Measurements from ENCODE around the gene OR2T10. TPM values are rescaled to one million over a fixed set of nuclear protein-coding genes. Genes with fewer than 3 reads are reported as not detected.

The OR2T10 gene
- total RNA-seq, 4 donors from 2014 or later, result not detected

DNA sequence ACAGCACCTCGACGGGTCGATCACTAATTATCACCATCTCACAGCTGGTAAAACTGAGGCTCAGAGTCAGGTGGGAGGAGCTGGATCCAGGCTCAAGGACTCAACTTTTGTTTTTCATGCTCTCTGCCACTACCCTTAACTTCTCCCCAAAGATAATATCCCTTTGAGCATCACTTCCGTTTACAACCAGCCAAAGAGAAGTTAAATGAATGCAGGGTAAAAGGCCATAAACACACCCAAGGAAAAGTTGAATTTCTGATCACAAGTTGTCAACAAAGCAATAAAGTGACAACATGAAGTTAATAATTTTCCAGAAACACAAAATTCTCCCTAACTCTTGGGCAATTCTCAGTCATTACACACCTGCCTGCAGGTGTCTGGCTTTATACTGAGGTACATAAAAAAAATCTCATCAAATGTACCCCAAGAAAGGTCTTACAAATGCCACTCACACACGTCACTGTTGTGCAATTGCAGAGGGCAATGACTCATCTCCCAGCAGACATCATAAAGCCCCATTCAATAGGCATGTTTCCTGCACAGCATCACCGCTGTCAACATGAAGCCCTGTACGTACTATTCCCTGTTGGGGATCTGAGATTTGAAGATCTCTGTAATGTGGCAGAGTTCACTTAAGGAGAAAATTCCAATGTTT, 34.0 kb upstream of the OR2T10 start:
- no peak for DNase-seq
- Histone ChIP-seq H3K9me3 (no peaks in the 10 kb centered on the region), H3K27ac (no peak overlapping the region), H3K27me3 (no peaks in the 10 kb centered on the region), H3K4me1 (no peaks in the 10 kb centered on the region), H3K36me3 (no peaks in the 10 kb centered on the region), H3K4me3 (no peak overlapping the region)
- WGBS, 2 donors, result 64 to 69% methylated on average over 7 of the region's 7 CpGs
- intact Hi-C loops (cut with DNase I), result no loop called here
- TF ChIP-seq, protein P1, sequence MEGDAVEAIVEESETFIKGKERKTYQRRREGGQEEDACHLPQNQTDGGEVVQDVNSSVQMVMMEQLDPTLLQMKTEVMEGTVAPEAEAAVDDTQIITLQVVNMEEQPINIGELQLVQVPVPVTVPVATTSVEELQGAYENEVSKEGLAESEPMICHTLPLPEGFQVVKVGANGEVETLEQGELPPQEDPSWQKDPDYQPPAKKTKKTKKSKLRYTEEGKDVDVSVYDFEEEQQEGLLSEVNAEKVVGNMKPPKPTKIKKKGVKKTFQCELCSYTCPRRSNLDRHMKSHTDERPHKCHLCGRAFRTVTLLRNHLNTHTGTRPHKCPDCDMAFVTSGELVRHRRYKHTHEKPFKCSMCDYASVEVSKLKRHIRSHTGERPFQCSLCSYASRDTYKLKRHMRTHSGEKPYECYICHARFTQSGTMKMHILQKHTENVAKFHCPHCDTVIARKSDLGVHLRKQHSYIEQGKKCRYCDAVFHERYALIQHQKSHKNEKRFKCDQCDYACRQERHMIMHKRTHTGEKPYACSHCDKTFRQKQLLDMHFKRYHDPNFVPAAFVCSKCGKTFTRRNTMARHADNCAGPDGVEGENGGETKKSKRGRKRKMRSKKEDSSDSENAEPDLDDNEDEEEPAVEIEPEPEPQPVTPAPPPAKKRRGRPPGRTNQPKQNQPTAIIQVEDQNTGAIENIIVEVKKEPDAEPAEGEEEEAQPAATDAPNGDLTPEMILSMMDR (IDR thresholded peaks at IDR 0.05), result no peak
- no peak for TF ChIP-seq POLR2A (IDR thresholded peaks at IDR 0.05)

DNA sequence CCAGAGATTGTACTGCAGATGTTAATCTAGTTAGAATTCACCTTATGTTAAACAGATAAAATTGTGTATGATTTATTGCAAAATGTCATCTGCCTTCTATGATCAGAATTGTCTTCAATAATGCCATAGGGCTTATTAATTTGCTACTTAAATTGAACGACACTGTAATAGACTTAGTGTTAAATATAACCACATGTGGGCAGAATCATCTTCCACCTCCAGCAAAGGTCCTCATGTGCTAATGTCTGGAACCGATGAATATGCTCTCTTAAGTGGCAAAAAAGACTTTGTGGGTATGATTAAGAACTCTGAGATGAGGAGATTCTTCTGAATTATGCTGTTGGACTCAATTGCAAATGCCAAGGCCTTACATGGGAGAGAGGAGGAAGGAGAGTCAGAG, 33.1 kb upstream of the OR2T10 start:
- H3K4me3 ChIP-seq, result no peak overlapping the region
- WGBS, 2 donors, result 69 to 70% methylated on average over 2 of the region's 2 CpGs
- no peaks in the 10 kb centered on the region for H3K27me3 ChIP-seq
- TF ChIP-seq, protein P1 (IDR thresholded peaks at IDR 0.05), result no peak
- no peak for TF ChIP-seq POLR2A (IDR thresholded peaks at IDR 0.05)
- no peaks in the 10 kb centered on the region for H3K4me1 ChIP-seq
- no peak overlapping the region for H3K27ac ChIP-seq
- H3K36me3 ChIP-seq, result no peaks in the 10 kb centered on the region
- no peak for DNase-seq
- intact Hi-C loops (cut with DNase I), result no loop called here
- no peaks in the 10 kb centered on the region for H3K9me3 ChIP-seq

DNA sequence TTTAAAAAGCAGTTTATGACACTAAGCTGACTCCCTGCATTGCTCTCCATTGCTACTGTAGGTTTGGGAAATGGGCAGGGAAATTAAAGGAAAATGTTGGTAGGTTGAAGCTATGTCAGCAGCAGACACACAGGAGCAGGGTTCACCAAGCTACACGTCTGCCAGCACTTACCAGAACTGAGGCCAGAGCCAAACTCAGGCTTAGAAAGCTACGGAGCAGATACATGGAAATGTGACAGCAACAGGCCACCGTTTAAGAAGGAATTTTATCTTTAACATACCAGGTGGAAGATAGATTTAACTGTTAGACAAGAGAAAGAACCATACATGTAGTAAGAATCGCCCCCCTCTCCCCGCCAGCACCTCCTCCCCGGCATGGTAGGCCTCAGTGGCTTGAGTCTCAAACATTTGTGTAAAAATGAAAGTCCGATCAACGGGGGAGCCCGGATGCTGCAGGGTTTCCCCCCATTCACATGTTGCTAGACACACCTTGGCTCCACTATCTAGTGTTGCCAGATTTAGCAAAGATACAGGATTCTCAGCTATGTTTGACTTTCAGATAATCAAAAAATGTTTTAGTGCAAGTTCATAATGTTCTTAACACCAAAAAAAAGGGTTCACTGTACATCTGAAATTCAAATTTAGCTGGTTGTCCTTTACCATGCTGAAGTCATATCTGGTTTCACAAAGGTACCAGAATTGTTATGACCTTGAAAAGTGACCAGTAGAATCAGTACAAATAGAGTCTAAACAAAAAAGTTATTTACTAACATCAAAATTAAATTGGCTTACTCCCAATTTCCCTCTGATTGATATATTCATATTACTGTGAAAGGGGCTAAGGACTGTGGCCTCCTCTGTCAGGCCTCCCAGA, 30.7 kb upstream of the OR2T10 start:
- no peak overlapping the region for H3K4me3 ChIP-seq
- no peaks in the 10 kb centered on the region for H3K4me1 ChIP-seq
- no peak for DNase-seq
- H3K27ac ChIP-seq, result no peak overlapping the region
- H3K27me3 ChIP-seq, result no peaks in the 10 kb centered on the region
- TF ChIP-seq, protein P1 (IDR thresholded peaks at IDR 0.05), result no peak
- TF ChIP-seq POLR2A (IDR thresholded peaks at IDR 0.05), result no peak
- H3K9me3 ChIP-seq, result no peaks in the 10 kb centered on the region
- intact Hi-C loops (cut with DNase I), result no loop called here
- no peaks in the 10 kb centered on the region for H3K36me3 ChIP-seq
- WGBS, 2 donors, result 67 to 68% methylated on average over 9 of the region's 9 CpGs

DNA sequence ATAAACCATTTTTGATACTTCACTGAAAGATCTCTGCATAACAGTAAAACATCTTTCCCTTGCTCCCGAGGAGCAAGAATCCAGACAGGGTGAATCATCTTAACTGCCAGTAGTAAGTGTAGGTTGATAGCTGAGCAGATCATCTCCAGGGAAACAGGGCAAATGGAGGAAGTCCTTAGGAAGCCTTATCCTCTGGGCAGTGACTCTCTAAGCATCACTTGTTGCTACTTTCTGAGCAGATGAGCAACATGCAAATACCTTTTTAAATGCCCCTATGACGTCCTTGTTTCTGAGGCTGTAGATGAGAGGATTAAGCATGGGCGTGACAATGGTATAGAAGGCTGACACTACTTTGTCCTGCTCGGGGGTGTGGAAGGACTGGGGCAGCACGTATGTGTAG, 28.5 kb upstream of the OR2T10 start:
- H3K27me3 ChIP-seq, result no peaks in the 10 kb centered on the region
- 63 to 70% methylated on average over 5 of the region's 5 CpGs for WGBS, 2 donors
- no peaks in the 10 kb centered on the region for H3K9me3 ChIP-seq
- TF ChIP-seq, protein P1 (IDR thresholded peaks at IDR 0.05), result no peak
- TF ChIP-seq POLR2A (IDR thresholded peaks at IDR 0.05), result no peak
- H3K4me3 ChIP-seq, result no peak overlapping the region
- DNase-seq, result no peak
- H3K27ac ChIP-seq, result no peak overlapping the region
- no peaks in the 10 kb centered on the region for H3K36me3 ChIP-seq
- H3K4me1 ChIP-seq, result no peaks in the 10 kb centered on the region
- intact Hi-C loops (cut with DNase I), result no loop called here

DNA sequence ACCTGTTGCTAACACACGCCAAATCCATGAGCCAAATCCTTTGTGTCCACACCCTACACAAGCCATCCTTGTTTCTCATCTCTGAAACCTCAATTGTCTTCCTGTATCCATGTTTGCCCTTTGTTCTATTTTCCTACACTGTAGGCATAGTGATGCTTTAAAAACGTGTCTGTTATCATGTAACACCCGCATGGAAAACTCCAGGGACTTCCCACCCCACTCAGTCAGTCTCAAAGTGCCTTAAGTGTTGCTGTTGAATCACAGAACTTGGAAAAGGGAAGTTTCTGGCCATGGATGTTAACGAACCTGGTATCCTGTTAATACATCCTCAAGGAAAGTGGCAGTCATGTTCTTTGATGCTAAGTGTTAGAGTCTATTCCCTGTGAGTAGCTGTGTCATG, 27.7 kb upstream of the OR2T10 start:
- no peaks in the 10 kb centered on the region for H3K9me3 ChIP-seq

More for the DNA sequence above, 27.7 kb upstream of the OR2T10 start:
- Histone ChIP-seq H3K4me3 (no peak overlapping the region), H3K27me3 (no peaks in the 10 kb centered on the region), H3K4me1 (no peaks in the 10 kb centered on the region), H3K36me3 (no peaks in the 10 kb centered on the region), H3K27ac (no peak overlapping the region)
- DNase-seq, result no peak
- intact Hi-C loops (cut with DNase I), result no loop called here
- WGBS, 2 donors, result 50 to 67% methylated on average over 3 to 4 of the region's 4 CpGs
- no peak for TF ChIP-seq POLR2A (IDR thresholded peaks at IDR 0.05)
- TF ChIP-seq, protein P1 (IDR thresholded peaks at IDR 0.05), result no peak
